A673 (cell line): Measurements from ENCODE around the gene MAPK12. TPM values are rescaled to one million over a fixed set of nuclear protein-coding genes. Genes with fewer than 3 reads are reported as not detected.
A peak's percentile ranks its signal among the peaks of the same experiment; 100 is the strongest.

ENCODE experiments used
- BruUV-seq: library from RNA; stranded (reverse); fragments of 400-500 nt; replicated peaks from 2 replicates; lab custom pipeline; 2021; lab: Mats Ljungman, UMichigan
- CTCF ChIA-PET: fragments of 300-600 bp; sonication (Branson Sonifier 250); formaldehyde crosslinking; loops from one replicate; lab custom pipeline; 2022; ENCODE audit warnings: antibody characterized with exemption; lab: Charles Lee
- POLR2A ChIA-PET: fragments of 300-600 bp; sonication (Branson Sonifier 250); formaldehyde crosslinking; loops from one replicate; lab custom pipeline; 2022; ENCODE audit warnings: antibody characterized with exemption; ENCODE audit not compliant: low non-redundant PET; lab: Charles Lee
- DNase-seq: peaks from one replicate; pipeline ENCODE4 v3.0.0-alpha.2; 2015; ENCODE audit warnings: low spot score
- H3K27ac ChIP-seq: fragments of 200-600 bp; sonication (generic); 2 replicates; pipeline ENCODE4 v1.5.1; 2016; ENCODE audit warnings: mixed run types, low read depth, mild to moderate bottlenecking, mixed read lengths, antibody characterized with exemption, low read length; ENCODE audit not compliant: poor library complexity, severe bottlenecking
- H3K27me3 ChIP-seq: fragments of 200-600 bp; sonication (generic); replicated peaks from 2 replicates; pipeline ENCODE4 v1.6.1; 2017; ENCODE audit warnings: mixed run types, low read depth, mild to moderate bottlenecking, mixed read lengths, antibody characterized with exemption, low read length; ENCODE audit not compliant: insufficient read depth, poor library complexity
- H3K36me3 ChIP-seq: fragments of 200-600 bp; sonication (generic); 2 replicates; pipeline ENCODE4 v1.6.1; 2016; ENCODE audit warnings: mixed run types, mild to moderate bottlenecking, mixed read lengths, antibody characterized with exemption, low read length; ENCODE audit not compliant: insufficient read depth, poor library complexity, severe bottlenecking
- H3K4me1 ChIP-seq: fragments of 200-600 bp; sonication (generic); 2 replicates; pipeline ENCODE4 v1.6.1; 2017; ENCODE audit warnings: mixed run types, mild to moderate bottlenecking, mixed read lengths, antibody characterized with exemption, low read length; ENCODE audit not compliant: insufficient read depth, poor library complexity, severe bottlenecking
- H3K4me3 ChIP-seq: fragments of 200-600 bp; sonication (generic); 2 replicates; pipeline ENCODE4 v1.5.1; 2016; ENCODE audit warnings: low read depth, mixed run types, mild to moderate bottlenecking, mixed read lengths, low read length; ENCODE audit not compliant: poor library complexity, severe bottlenecking
- H3K9me3 ChIP-seq: fragments of 200-600 bp; sonication (generic); 2 replicates; pipeline ENCODE4 v1.6.1; 2016; ENCODE audit warnings: mixed run types, low read depth, mild to moderate bottlenecking, mixed read lengths, antibody characterized with exemption, low read length; ENCODE audit not compliant: poor library complexity, severe bottlenecking
- CTCF ChIP-seq: fragments of 300-800, 200-600 bp; sonication (generic); conservative IDR thresholded peaks from 2 replicates; pipeline ENCODE4 v1.5.1; 2017; ENCODE audit warnings: low read depth, mild to moderate bottlenecking, antibody characterized with exemption, low read length, moderate library complexity, mixed read lengths
- EZH2 ChIP-seq: fragments of 200-600 bp; sonication (generic); IDR thresholded peaks from 2 replicates; pipeline ENCODE4 v1.6.1; 2017; ENCODE audit warnings: borderline replicate concordance, low read depth, mild to moderate bottlenecking, mixed read lengths, antibody characterized with exemption, low read length; ENCODE audit not compliant: poor library complexity, severe bottlenecking
- intact Hi-C: fragments of 100-400 bp; cut with micrococcal nuclease; formaldehyde crosslinking; loops from one replicate; pipeline ENCODE4 v1.10.0; 2022; ENCODE audit not compliant: unreplicated experiment
- total RNA-seq: library from RNA; stranded (reverse); gene quantifications from 2 replicates; pipeline ENCODE4 v1.2.3, GENCODE V29; 2021

Gene MAPK12
- total RNA-seq, 1 experiment from 2014 or later, result 20.8 TPM

GRCh38 chr22:50264104-50264745, 2.7 kb upstream of the MAPK12 start:
- TF ChIP-seq CTCF (no peak), EZH2 (no peak)
- intact Hi-C loops, result no loop called here
- DNase-seq, result no peak
- no TSS peak for BruUV-seq
- peaks cover 26% of the 10 kb centered on the region for H3K4me1 ChIP-seq
- H3K4me3 ChIP-seq, result no peak overlapping the region
- H3K9me3 ChIP-seq, result no peaks in the 10 kb centered on the region
- H3K27ac ChIP-seq, result no peak overlapping the region
- H3K36me3 ChIP-seq, result no peaks in the 10 kb centered on the region
- H3K27me3 ChIP-seq, result no peaks in the 10 kb centered on the region
- ChIA-PET POLR2A (no interaction called here), CTCF (interaction anchor here (0.5 kb wide), 1 partner anchor 29 kb away, joined by 6 read pairs; no protein-coding TSS in a partner anchor)

- no peaks in the 10 kb centered on the region for H3K27me3 ChIP-seq
- intact Hi-C loops, result no loop called here
- CTCF ChIA-PET, result interaction anchor here (0.6 kb wide), 1 partner anchor 13 kb away, joined by 3 read pairs; no protein-coding TSS in a partner anchor
- no peaks in the 10 kb centered on the region for H3K9me3 ChIP-seq
- TF ChIP-seq EZH2 (no peak), CTCF (no peak)
- no peak overlapping the region for H3K4me3 ChIP-seq
- H3K27ac ChIP-seq, result no peak overlapping the region
- H3K36me3 ChIP-seq, result no peaks in the 10 kb centered on the region
- BruUV-seq, result no TSS peak
- H3K4me1 ChIP-seq, result peaks cover 15% of the 10 kb centered on the region
- POLR2A ChIA-PET, result no interaction called here
- no peak for DNase-seq
These were observed 1.6 kb upstream of the MAPK12 start for GRCh38 chr22:50262973-50263617.

- intact Hi-C loops, result no loop called here
These were observed 1.0 kb upstream of the MAPK12 start for GRCh38 chr22:50262460-50262911.

More at GRCh38 chr22:50262460-50262911, 1.0 kb upstream of the MAPK12 start:
- Histone ChIP-seq H3K4me1 (peaks cover 11% of the 10 kb centered on the region), H3K9me3 (no peaks in the 10 kb centered on the region), H3K27me3 (no peaks in the 10 kb centered on the region), H3K36me3 (no peaks in the 10 kb centered on the region), H3K4me3 (peak overlapping the region; percentile 54), H3K27ac (no peak overlapping the region)
- CTCF ChIA-PET, result interaction anchor here (0.6 kb wide), 1 partner anchor 14 kb away, joined by 3 read pairs; no protein-coding TSS in a partner anchor
- POLR2A ChIA-PET, result no interaction called here
- TF ChIP-seq CTCF, result no peak
- no peak for TF ChIP-seq EZH2
- no TSS peak for BruUV-seq
- DNase-seq, result no peak
